ENCODE measurements around the gene LUZP2. TPM values are rescaled to one million over a fixed set of nuclear protein-coding genes. Genes with fewer than 3 reads are reported as not detected.

Gene LUZP2
- polyA plus RNA-seq, 1 donor (not counting 4 experiments of a cell fraction or from before 2014, with no cell fraction given): 0.08 TPM

DNA sequence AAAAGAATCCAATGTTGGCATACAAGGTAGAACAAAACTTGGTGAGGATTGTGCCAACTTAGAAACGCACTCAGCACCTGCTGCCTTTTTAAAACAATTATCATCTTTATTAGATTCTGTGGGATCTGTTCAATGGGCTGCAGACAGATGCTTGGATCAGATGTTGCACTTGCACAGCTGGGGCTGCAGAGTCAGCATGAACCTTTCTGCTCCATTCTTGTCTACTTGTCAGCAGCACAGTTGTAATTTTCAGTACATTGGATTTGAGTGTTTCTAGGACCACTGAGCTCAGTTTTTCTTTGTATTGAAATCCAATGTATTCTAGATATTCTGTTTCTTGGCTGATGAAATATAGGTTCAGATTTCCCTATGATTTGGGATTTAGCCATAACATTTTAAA is 164.5 kb downstream of the LUZP2 start:
- H3K4me2 ChIP-seq (ENCODE audit: control insufficient read depth, extremely low read depth, insufficient read depth, low read depth, low read length): no peak overlapping the region
- no peaks in the 10 kb centered on the region for H3K27me3 ChIP-seq (ENCODE audit: control insufficient read depth, extremely low read depth, insufficient read depth, low read length)
- no peak for DNase-seq (ENCODE audit: low read depth, low spot score)
- dilution Hi-C loops (cut with MboI; ENCODE audit: extremely low pct_ligation_motif_present, low sequenced_read_pairs): no loop called here
- no peak overlapping the region for H3K4me3 ChIP-seq (ENCODE audit: control insufficient read depth in 2 of 3, extremely low read depth in 1 of 3, insufficient read depth in 2 of 3, low read depth in 1 of 3, low read length in 3 of 3)
- no peak overlapping the region for H2AFZ ChIP-seq (ENCODE audit: control insufficient read depth, low read length)
- H3K36me3 ChIP-seq (ENCODE audit: control insufficient read depth in 2 of 2, extremely low read depth in 1 of 2, insufficient read depth in 2 of 2, low read length in 2 of 2): no peaks in the 10 kb centered on the region
- no peak overlapping the region for H3K27ac ChIP-seq (ENCODE audit: control insufficient read depth, insufficient read depth, low read length)
- TF ChIP-seq, protein P1, sequence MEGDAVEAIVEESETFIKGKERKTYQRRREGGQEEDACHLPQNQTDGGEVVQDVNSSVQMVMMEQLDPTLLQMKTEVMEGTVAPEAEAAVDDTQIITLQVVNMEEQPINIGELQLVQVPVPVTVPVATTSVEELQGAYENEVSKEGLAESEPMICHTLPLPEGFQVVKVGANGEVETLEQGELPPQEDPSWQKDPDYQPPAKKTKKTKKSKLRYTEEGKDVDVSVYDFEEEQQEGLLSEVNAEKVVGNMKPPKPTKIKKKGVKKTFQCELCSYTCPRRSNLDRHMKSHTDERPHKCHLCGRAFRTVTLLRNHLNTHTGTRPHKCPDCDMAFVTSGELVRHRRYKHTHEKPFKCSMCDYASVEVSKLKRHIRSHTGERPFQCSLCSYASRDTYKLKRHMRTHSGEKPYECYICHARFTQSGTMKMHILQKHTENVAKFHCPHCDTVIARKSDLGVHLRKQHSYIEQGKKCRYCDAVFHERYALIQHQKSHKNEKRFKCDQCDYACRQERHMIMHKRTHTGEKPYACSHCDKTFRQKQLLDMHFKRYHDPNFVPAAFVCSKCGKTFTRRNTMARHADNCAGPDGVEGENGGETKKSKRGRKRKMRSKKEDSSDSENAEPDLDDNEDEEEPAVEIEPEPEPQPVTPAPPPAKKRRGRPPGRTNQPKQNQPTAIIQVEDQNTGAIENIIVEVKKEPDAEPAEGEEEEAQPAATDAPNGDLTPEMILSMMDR (optimal IDR thresholded peaks at IDR 0.05 in 1 of 3, IDR thresholded peaks at IDR 0.05 in 1 of 3, conservative IDR thresholded peaks at IDR 0.05 in 1 of 3; ENCODE audit: extremely low read depth in 1 of 3, insufficient read depth in 2 of 3, low read length in 3 of 3): no peak
- no peak for TF ChIP-seq EZH2 (IDR thresholded peaks at IDR 0.05; ENCODE audit: low read length)
- H3K4me1 ChIP-seq (ENCODE audit: control insufficient read depth, extremely low read depth, insufficient read depth, low read length): no peaks in the 10 kb centered on the region
- H4K20me1 ChIP-seq (ENCODE audit: control insufficient read depth, extremely low read depth, insufficient read depth, low read length): no peaks in the 10 kb centered on the region
- H3K79me2 ChIP-seq (ENCODE audit: control insufficient read depth, insufficient read depth, low read length): no peaks in the 10 kb centered on the region
- no peaks in the 10 kb centered on the region for H3K9me1 ChIP-seq (ENCODE audit: control insufficient read depth, extremely low read depth, insufficient read depth, low read length)
- no peak for FAIRE-seq
- no peak overlapping the region for H3K9ac ChIP-seq (ENCODE audit: control insufficient read depth, extremely low read depth, insufficient read depth, low read length)
- H3K9me3 ChIP-seq (ENCODE audit: control insufficient read depth, low read depth, low read length): no peaks in the 10 kb centered on the region

DNA sequence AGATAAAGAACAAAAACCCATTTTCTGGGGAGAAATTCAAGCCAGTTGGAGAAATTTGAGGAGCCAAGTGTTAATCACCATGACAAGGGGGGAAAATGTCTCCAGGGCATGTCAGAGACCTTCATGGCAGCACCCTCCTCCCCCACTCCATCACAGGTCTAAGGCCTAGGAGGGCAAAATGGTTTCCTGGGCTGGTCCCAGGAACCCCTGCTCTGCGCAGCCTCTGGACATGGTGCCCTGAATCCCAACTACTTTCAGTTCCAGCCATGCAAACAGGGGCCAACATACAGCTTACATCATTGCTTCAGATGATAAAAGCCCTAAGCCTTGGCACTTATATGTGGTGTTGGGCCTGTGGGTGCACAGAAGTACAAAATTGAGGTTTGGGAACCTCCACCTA is 167.5 kb downstream of the LUZP2 start:
- no peak overlapping the region for H3K4me2 ChIP-seq (ENCODE audit: control insufficient read depth, extremely low read depth, insufficient read depth, low read depth, low read length)
- no peak for DNase-seq (ENCODE audit: low read depth, low spot score)
- dilution Hi-C loops (cut with MboI; ENCODE audit: extremely low pct_ligation_motif_present, low sequenced_read_pairs): no loop called here
- no peak for FAIRE-seq
- H3K79me2 ChIP-seq (ENCODE audit: control insufficient read depth, insufficient read depth, low read length): no peaks in the 10 kb centered on the region
- H3K9me3 ChIP-seq (ENCODE audit: control insufficient read depth, low read depth, low read length): no peaks in the 10 kb centered on the region
- H3K27me3 ChIP-seq (ENCODE audit: control insufficient read depth, extremely low read depth, insufficient read depth, low read length): no peaks in the 10 kb centered on the region
- no peaks in the 10 kb centered on the region for H4K20me1 ChIP-seq (ENCODE audit: control insufficient read depth, extremely low read depth, insufficient read depth, low read length)
- TF ChIP-seq EZH2 (IDR thresholded peaks at IDR 0.05; ENCODE audit: low read length): no peak
- TF ChIP-seq, protein P1 (optimal IDR thresholded peaks at IDR 0.05 in 1 of 3, IDR thresholded peaks at IDR 0.05 in 1 of 3, conservative IDR thresholded peaks at IDR 0.05 in 1 of 3; ENCODE audit: extremely low read depth in 1 of 3, insufficient read depth in 2 of 3, low read length in 3 of 3): no peak
- no peaks in the 10 kb centered on the region for H3K4me1 ChIP-seq (ENCODE audit: control insufficient read depth, extremely low read depth, insufficient read depth, low read length)
- H3K4me3 ChIP-seq (ENCODE audit: control insufficient read depth in 2 of 3, extremely low read depth in 1 of 3, insufficient read depth in 2 of 3, low read depth in 1 of 3, low read length in 3 of 3): no peak overlapping the region
- no peak overlapping the region for H3K27ac ChIP-seq (ENCODE audit: control insufficient read depth, insufficient read depth, low read length)
- H2AFZ ChIP-seq (ENCODE audit: control insufficient read depth, low read length): no peak overlapping the region
- H3K36me3 ChIP-seq (ENCODE audit: control insufficient read depth in 2 of 2, extremely low read depth in 1 of 2, insufficient read depth in 2 of 2, low read length in 2 of 2): no peaks in the 10 kb centered on the region
- H3K9me1 ChIP-seq (ENCODE audit: control insufficient read depth, extremely low read depth, insufficient read depth, low read length): no peaks in the 10 kb centered on the region
- H3K9ac ChIP-seq (ENCODE audit: control insufficient read depth, extremely low read depth, insufficient read depth, low read length): no peak overlapping the region
